HG03064 (cell line): ENCODE results near the gene HSPBP1.

Source experiments
- ATAC-seq: cut with Tn5 transposase; IDR thresholded peaks from one replicate; pipeline ENCODE4 v1.9.1; 2021; ENCODE audit warnings: low read depth; ENCODE audit not compliant: unreplicated experiment

Gene HSPBP1

DNA sequence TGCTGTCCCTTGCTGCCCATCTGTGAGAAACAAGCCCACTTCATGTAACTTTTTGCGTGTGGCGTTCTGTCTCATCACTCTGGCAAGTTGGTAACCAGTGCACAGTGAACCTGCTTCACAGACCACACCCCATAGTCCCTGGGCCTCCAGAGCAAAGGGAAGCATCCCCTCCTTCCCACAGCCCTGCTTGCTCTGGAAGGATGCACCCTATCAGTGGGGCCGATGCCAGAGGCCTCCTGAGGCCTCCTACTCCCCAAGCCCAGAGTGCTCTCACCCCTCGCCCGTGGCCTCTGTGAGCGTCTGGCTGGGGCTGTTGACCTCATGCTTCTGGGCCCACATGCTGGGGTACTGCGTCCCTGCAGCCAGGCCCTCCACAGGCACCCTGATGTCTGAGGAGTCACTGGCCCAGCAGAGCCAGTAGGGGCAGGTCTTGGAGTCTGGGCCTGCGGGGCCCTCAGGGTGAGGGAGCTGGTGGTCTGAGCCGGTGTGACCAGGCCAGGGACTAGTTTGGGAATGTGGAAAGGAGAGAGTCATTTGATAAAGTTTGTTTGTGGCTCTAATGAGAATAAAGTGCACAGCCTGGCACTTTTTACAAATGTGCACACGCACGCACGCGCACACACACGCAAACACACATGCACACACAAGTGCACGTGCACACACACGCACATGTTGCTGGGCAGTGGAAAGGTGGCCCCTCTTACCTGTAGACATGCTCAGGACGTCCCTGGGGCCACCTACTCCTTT is 56.4 kb downstream of the HSPBP1 start:
- ATAC-seq: no peak

DNA sequence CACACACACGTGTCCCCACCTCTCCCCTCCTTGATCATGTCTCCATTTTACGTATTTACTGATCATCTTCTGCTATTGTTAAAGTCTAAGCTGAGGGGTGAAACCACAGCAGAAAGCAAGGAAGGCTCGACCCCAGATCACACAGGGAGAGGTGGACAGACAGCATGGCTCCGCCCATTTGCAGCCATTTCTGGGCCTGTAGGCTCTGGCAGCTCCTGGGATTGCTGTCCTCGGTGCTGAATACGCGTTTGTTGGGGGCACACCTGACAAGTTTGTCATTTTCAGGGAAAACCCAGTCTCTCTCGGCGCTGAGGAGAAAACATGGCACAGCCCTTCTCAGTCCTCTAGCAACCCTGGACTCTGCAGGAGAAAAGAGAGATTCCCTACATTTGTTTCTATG is 59.4 kb downstream of the HSPBP1 start:
- no peak for ATAC-seq

DNA sequence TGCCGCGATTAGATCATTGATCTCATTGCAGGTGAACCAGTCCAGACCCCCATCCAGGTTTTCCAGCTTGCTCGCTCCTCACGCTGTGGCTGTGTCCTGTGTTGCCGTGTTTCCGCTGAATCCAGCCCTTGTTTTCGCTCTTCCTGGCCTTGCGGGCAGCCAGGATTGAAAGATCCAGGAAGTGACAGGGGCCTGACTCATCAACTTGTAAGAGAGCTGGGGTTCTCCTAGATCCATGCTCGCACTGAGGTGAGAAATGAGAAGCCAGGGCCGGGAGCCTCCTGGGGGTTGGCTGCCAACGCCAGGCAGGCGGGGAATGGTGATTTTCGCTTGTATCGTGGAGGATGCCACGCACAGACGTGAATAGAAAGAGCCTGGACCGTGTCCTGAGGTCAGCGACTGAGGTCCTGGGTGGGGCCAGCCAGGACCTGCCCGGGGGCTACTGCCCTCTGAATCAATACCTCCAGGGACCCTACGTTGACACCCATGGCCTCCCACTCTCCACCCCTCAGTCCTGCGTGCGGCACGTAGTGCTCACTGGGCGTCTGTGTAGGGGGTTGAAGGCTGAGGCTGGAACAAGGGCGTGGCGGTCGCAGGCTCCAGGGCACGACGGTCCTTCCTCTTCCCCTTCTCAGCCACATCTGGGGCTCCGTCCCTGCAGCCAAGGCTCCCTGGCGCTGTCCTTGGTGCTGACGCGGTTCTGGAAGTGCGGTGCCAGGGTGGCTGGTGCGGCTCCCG is 63.3 kb downstream of the HSPBP1 start:
- ATAC-seq: no peak

DNA sequence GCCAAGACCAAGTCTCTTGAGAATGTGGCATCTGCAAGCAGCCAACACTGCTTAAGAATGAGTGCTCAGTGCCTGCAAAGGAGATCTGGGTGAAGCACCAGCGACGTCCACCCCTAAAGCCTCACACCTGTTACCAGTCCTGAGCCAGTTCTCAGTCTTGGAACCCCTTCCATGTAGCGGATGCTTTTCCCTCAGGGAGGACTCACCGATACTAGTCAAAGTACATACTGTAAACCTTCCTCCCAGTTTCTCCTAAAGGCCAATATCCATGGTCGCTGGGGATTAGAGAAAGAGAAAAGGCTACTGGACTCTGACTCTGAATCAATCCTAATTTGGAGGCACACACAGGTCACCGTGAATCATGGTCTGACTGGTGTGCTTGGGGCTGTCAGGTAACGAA is 66.4 kb downstream of the HSPBP1 start:
- no peak for ATAC-seq

DNA sequence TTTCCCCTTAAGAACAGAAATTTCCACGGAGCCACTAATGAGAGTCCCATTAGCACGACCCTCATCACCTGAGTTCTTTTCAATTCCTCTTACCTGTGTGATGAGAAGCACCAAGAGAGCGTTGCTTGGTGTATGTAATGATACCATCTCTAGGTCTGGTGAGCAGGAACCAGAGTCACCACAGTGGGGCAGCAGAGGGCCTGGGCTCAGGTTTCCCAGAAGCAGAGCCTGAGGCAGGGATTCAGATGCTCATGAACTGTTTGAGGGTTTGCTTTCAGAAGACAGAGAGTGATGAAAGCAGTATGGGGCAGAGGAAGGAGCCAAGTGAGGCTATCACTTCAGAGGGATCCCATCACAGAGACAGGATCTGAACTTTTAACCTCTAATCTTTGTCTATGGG is 67.5 kb downstream of the HSPBP1 start:
- no peak for ATAC-seq
